Hepatocyte (in vitro differentiated cells): ENCODE data around the gene GJB5. TPM values are rescaled to one million over a fixed set of nuclear protein-coding genes. Genes with fewer than 3 reads are reported as not detected.

ENCODE experiments used
- DNase-seq: peaks from one replicate; pipeline ENCODE4 v3.0.0-alpha.2; 2016; ENCODE audit warnings: low spot score
- H2AFZ ChIP-seq: fragments of 200-600 bp; sonication (generic); 2 replicates; pipeline ENCODE4 v1.6.0; 2016; ENCODE audit warnings: antibody characterized with exemption, mild to moderate bottlenecking
- H3K27ac ChIP-seq: fragments of 200-600 bp; sonication (generic); 2 replicates; pipeline ENCODE4 v1.5.1; 2016; ENCODE audit warnings: mild to moderate bottlenecking
- H3K27me3 ChIP-seq: fragments of 200-600 bp; sonication (generic); 2 replicates; pipeline ENCODE4 v1.6.1; 2016
- H3K36me3 ChIP-seq: fragments of 200-600 bp; sonication (generic); replicated peaks from 2 replicates; pipeline ENCODE4 v1.5.1; 2016; ENCODE audit warnings: low read depth; ENCODE audit not compliant: insufficient read depth
- H3K4me1 ChIP-seq: fragments of 200-600 bp; sonication (generic); 2 replicates; pipeline ENCODE4 v1.5.1; 2016; ENCODE audit warnings: mild to moderate bottlenecking, moderate library complexity; ENCODE audit not compliant: insufficient read depth
- H3K4me2 ChIP-seq: fragments of 200-600 bp; sonication (generic); 2 replicates; pipeline ENCODE4 v1.6.0; 2016
- H3K4me3 ChIP-seq: fragments of 200-600 bp; sonication (generic); 2 replicates; pipeline ENCODE4 v1.5.1; 2016; ENCODE audit warnings: mild to moderate bottlenecking
- H3K79me2 ChIP-seq: fragments of 200-600 bp; sonication (generic); 2 replicates; pipeline ENCODE4 v1.6.0; 2017; ENCODE audit warnings: mild to moderate bottlenecking
- H3K9me2 ChIP-seq: fragments of 200-600 bp; sonication (generic); replicated peaks from 2 replicates; pipeline ENCODE4 v1.6.0; 2017; ENCODE audit warnings: mild to moderate bottlenecking; ENCODE audit not compliant: insufficient read depth
- H3K9me3 ChIP-seq: fragments of 200-600 bp; sonication (generic); 2 replicates; pipeline ENCODE4 v1.5.1; 2016; ENCODE audit warnings: low read depth, mild to moderate bottlenecking
- H4K20me1 ChIP-seq: fragments of 200-600 bp; sonication (generic); 2 replicates; pipeline ENCODE4 v1.6.0; 2016; ENCODE audit warnings: mild to moderate bottlenecking; ENCODE audit not compliant: insufficient read depth, poor library complexity, severe bottlenecking
- EZH2 ChIP-seq: fragments of 200-600 bp; sonication (generic); IDR thresholded peaks from 2 replicates; pipeline ENCODE4 v1.6.1; 2016; ENCODE audit warnings: antibody characterized with exemption, mild to moderate bottlenecking, borderline replicate concordance
- EZH2phosphoT487 ChIP-seq: fragments of 200-600 bp; sonication (generic); IDR thresholded peaks from one replicate; pipeline ENCODE4 v1.6.1; 2018; ENCODE audit warnings: antibody characterized with exemption, mild to moderate bottlenecking, low read depth, moderate library complexity; ENCODE audit not compliant: unreplicated experiment, severe bottlenecking
- WGBS: methylation state at CpG from one replicate; pipeline ENCODE4 v1.1.6; 2016; ENCODE audit warnings: low lambda C conversion rate; ENCODE audit errors: missing lambda C conversion rate; 5-methylcytosine and 5-hydroxymethylcytosine counted together
- polyA plus RNA-seq: library from polyadenylated mRNA; unstranded; fragments of >200 nt; fragmentation: Nextera tagmentation; extraction: Ambion mirVana; gene quantifications from 2 replicates; pipeline ENCODE4 v1.2.1, GENCODE V29; 2016
- total RNA-seq: library from RNA; depleted of rRNA; stranded (reverse); fragments of >200 nt; gene quantifications from 2 replicates; pipeline ENCODE4 v1.2.3, GENCODE V29; 2014
- TF ChIP-seq, protein P1 (sequence below): fragments of 200-600 bp; sonication (generic); IDR thresholded peaks from 2 replicates; pipeline ENCODE4 v1.5.1; 2016; ENCODE audit warnings: antibody characterized with exemption, mild to moderate bottlenecking; ENCODE audit not compliant: poor library complexity

GJB5 gene
- total and polyA plus RNA-seq, 2 experiments from 2014 or later, result 0.80 to 0.85 TPM

DNA sequence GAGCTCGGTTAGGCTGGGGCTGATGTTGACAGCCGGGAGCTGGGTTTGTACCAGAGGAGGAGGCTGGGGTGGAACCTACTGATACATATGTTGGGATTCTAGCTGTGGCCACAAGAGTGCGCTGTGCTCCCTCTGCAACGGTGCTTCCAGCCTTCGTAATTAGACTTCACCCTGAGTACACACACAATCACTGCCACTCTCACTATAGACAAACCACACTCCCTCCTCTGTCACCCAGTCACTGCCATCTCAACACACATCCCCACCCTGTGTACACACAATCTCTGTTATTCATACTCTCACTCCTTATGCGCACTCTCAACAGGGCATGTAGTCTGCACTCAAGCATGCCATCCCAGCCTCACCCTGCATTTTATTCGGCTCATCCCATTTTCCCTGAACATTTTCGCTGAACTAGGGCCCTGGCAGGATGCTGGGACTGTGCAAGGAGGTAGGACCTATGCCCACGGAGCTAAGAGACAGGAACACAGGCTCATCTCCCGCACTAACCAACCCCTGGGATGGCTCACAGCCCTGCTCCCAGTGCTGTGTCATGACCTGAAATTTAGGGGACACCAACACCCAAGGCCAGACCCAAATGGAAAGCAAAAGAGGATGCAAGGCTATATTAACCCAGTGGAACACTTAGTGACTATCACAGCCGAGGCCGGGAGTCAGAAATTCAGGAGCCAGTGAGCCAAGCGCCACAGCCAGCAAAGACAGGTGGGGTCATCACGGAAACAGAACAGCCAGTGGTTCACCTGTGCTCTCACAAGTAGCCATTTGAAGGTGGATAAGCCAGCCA is 31.9 kb downstream of the GJB5 start:
- no peaks in the 10 kb centered on the region for H3K36me3 ChIP-seq
- no peaks in the 10 kb centered on the region for H3K79me2 ChIP-seq
- DNase-seq, result peak; percentile 89
- 48% methylated on average over 14 of the region's 14 CpGs for WGBS
- TF ChIP-seq EZH2 (no peak), EZH2phosphoT487 (no peak)
- TF ChIP-seq, protein P1, sequence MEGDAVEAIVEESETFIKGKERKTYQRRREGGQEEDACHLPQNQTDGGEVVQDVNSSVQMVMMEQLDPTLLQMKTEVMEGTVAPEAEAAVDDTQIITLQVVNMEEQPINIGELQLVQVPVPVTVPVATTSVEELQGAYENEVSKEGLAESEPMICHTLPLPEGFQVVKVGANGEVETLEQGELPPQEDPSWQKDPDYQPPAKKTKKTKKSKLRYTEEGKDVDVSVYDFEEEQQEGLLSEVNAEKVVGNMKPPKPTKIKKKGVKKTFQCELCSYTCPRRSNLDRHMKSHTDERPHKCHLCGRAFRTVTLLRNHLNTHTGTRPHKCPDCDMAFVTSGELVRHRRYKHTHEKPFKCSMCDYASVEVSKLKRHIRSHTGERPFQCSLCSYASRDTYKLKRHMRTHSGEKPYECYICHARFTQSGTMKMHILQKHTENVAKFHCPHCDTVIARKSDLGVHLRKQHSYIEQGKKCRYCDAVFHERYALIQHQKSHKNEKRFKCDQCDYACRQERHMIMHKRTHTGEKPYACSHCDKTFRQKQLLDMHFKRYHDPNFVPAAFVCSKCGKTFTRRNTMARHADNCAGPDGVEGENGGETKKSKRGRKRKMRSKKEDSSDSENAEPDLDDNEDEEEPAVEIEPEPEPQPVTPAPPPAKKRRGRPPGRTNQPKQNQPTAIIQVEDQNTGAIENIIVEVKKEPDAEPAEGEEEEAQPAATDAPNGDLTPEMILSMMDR, result peak; percentile 87
- H3K27ac ChIP-seq, result no peak overlapping the region
- no peak overlapping the region for H3K4me2 ChIP-seq
- H4K20me1 ChIP-seq, result no peaks in the 10 kb centered on the region
- no peak overlapping the region for H3K4me3 ChIP-seq
- no peaks in the 10 kb centered on the region for H3K9me2 ChIP-seq
- H3K4me1 ChIP-seq, result peaks cover 7% of the 10 kb centered on the region
- no peak overlapping the region for H2AFZ ChIP-seq
- no peaks in the 10 kb centered on the region for H3K9me3 ChIP-seq
- H3K27me3 ChIP-seq, result peaks cover 16% of the 10 kb centered on the region

DNA sequence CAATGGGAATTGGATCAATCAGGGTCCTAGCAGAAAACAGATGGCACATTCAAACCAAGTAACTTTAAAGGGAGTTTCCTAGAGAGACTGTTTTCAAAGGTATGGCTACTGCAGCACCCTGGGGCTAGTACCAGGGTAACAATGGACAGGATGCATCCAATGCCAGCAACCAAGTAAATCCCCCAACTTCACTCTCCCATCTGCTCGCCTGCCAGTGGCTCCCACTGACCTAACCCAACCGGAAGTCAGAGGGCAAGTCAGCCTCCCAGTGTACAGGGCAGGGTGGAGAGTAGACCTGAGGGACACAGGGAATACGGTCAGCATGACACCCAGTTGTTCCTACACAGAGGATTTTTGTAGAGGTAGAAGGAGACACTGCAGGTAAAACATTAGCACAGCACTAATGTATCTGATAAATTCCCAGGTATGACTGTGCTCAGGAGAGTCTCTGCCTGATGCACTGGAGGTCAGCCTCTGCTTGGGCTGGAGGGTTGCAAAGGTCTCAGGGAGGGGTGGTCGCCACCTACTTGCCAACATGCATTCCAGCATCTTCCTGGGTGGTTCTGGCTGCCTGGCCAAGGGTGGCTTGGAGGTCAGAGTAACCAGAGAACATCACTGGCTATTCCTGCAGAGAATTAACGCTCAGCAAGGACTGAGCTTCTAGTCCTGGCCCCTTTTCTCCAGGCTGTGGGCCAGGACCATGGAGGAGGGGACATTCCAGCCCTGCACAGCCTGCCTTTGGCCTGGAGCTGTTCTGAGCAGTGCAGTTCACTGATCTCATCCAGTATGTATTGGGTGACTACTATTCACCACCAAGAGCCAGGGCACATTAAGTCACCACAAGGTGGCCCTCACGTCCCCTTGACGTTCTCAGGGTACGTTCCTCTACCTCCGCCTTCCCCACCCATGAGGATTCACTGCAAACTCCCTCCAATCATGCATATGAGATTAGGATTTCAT is 32.9 kb downstream of the GJB5 start:
- Histone ChIP-seq H3K4me1 (no peaks in the 10 kb centered on the region), H3K9me2 (no peaks in the 10 kb centered on the region), H3K9me3 (no peaks in the 10 kb centered on the region), H3K36me3 (no peaks in the 10 kb centered on the region), H2AFZ (no peak overlapping the region), H4K20me1 (no peaks in the 10 kb centered on the region), H3K27me3 (peaks cover 15% of the 10 kb centered on the region), H3K79me2 (no peaks in the 10 kb centered on the region), H3K4me3 (no peak overlapping the region), H3K27ac (no peak overlapping the region), H3K4me2 (no peak overlapping the region)
- WGBS, result 52% methylated on average over 9 of the region's 9 CpGs
- TF ChIP-seq EZH2phosphoT487 (no peak), EZH2 (no peak)
- TF ChIP-seq, protein P1, result no peak
- no peak for DNase-seq

DNA sequence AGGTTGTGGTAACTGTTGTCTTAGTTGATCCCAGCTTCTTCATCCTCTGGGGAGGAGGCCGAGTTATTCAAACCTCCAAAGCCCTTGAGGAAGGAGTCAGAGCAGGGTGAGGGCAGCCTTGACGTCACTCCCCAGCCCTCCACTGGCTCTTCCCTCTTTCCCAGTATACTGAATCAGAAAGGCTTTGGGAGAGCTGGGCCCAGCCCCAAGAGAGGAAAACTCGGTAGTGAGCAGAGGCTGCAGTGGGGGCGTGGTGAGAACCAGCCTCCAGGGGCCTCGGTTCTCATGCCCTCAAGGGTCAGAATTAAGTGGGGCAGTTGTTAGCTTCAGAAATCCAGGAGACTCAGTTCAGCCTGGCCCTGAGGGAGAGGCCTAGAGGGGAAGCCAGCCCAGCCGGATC is 36.1 kb downstream of the GJB5 start:
- 77% methylated on average over 6 of the region's 6 CpGs for WGBS
- DNase-seq, result no peak
- no peak overlapping the region for H2AFZ ChIP-seq
- H3K27ac ChIP-seq, result no peak overlapping the region
- no peaks in the 10 kb centered on the region for H3K79me2 ChIP-seq
- no peaks in the 10 kb centered on the region for H3K9me2 ChIP-seq
- no peaks in the 10 kb centered on the region for H3K36me3 ChIP-seq
- H3K4me1 ChIP-seq, result no peaks in the 10 kb centered on the region
- no peak overlapping the region for H3K4me3 ChIP-seq
- no peak overlapping the region for H3K4me2 ChIP-seq
- TF ChIP-seq EZH2 (no peak), EZH2phosphoT487 (no peak)
- TF ChIP-seq, protein P1, result no peak
- no peaks in the 10 kb centered on the region for H4K20me1 ChIP-seq
- H3K9me3 ChIP-seq, result no peaks in the 10 kb centered on the region
- peaks cover 22% of the 10 kb centered on the region for H3K27me3 ChIP-seq
